SK-N-SH treated with all-trans-retinoic acid at 6 μM for 48 hours (cell line): Measurements from ENCODE around the gene ERCC6L.

ENCODE experiments used
- ATAC-seq: fragments of 200-7000 bp; cut with Tn5 transposase; 3 replicates; pipeline ENCODE4 v1.9.1; 2020; ENCODE audit warnings: mild to moderate bottlenecking, moderate library complexity
- ARNTL ChIP-seq: fragments of 450-650 bp; formaldehyde crosslinking; IDR thresholded peaks from 2 replicates; pipeline ENCODE4 v1.5.0; 2020; ENCODE audit warnings: low read depth, mild to moderate bottlenecking, moderate library complexity, borderline replicate concordance
- BACH2 ChIP-seq: fragments of 250-450 bp; sonication (Bioruptor Pico); IDR thresholded peaks from 2 replicates; pipeline ENCODE4 v1.9.0; 2021; ENCODE audit warnings: mild to moderate bottlenecking, borderline replicate concordance
- CSDC2 ChIP-seq: fragments of 250-450 bp; sonication (Bioruptor Pico); IDR thresholded peaks from 2 replicates; pipeline ENCODE4 v1.5.0; 2020; ENCODE audit warnings: mild to moderate bottlenecking, moderate library complexity
- ESRRG ChIP-seq: fragments of 250-450 bp; sonication (Bioruptor Pico); IDR thresholded peaks from 2 replicates; pipeline ENCODE4 v1.6.1; 2021; ENCODE audit warnings: mild to moderate bottlenecking
- GLIS3 ChIP-seq: fragments of 250-450 bp; sonication (Bioruptor Pico); IDR thresholded peaks from 2 replicates; pipeline ENCODE4 v1.5.0; 2020; ENCODE audit warnings: mild to moderate bottlenecking, moderate library complexity
- ISL1 ChIP-seq: fragments of 250-450 bp; sonication (Bioruptor Pico); IDR thresholded peaks from 2 replicates; pipeline ENCODE4 v2.1.2; 2022; ENCODE audit warnings: mild to moderate bottlenecking, moderate library complexity
- OSR1 ChIP-seq: fragments of 250-450 bp; sonication (Bioruptor Pico); IDR thresholded peaks from 2 replicates; pipeline ENCODE4 v1.8.0; 2022; ENCODE audit warnings: moderate library complexity, mild to moderate bottlenecking, inconsistent platforms
- PPARA ChIP-seq: fragments of 250-450 bp; sonication (Bioruptor Pico); IDR thresholded peaks from 2 replicates; pipeline ENCODE4 v1.5.0; 2020; ENCODE audit warnings: mild to moderate bottlenecking, borderline replicate concordance
- SNAI2 ChIP-seq: fragments of 250-450 bp; sonication (Bioruptor Pico); IDR thresholded peaks from 2 replicates; pipeline ENCODE4 v1.5.0; 2020; ENCODE audit warnings: mild to moderate bottlenecking, moderate library complexity
- TCF4 ChIP-seq: fragments of 250-450 bp; sonication (Bioruptor Pico); IDR thresholded peaks from 2 replicates; pipeline ENCODE4 v1.8.0; 2021; ENCODE audit warnings: mild to moderate bottlenecking, moderate library complexity, borderline replicate concordance
- TOX ChIP-seq: fragments of 250-450 bp; sonication (Bioruptor Pico); IDR thresholded peaks from 2 replicates; pipeline ENCODE4 v1.8.0; 2021; ENCODE audit warnings: mild to moderate bottlenecking, moderate library complexity, borderline replicate concordance
- ZC3H10 ChIP-seq: fragments of 250-450 bp; sonication (Bioruptor Pico); IDR thresholded peaks from 2 replicates; pipeline ENCODE4 v1.5.1; 2021; ENCODE audit warnings: mild to moderate bottlenecking, moderate library complexity
- ZFP30 ChIP-seq: fragments of 450-650 bp; formaldehyde crosslinking; IDR thresholded peaks from 2 replicates; pipeline ENCODE4 v1.5.0; 2022; ENCODE audit warnings: mild to moderate bottlenecking, moderate library complexity
- ZNF70 ChIP-seq: fragments of 450-650 bp; formaldehyde crosslinking; IDR thresholded peaks from 2 replicates; pipeline ENCODE4 v1.5.0; 2020; ENCODE audit warnings: mild to moderate bottlenecking, moderate library complexity
- ZNF8 ChIP-seq: fragments of 450-650 bp; formaldehyde crosslinking; IDR thresholded peaks from 2 replicates; pipeline ENCODE4 v1.5.0; 2020; ENCODE audit warnings: mild to moderate bottlenecking, moderate library complexity
- TF ChIP-seq, protein P1 (sequence below): fragments of 250-450 bp; sonication (Bioruptor Pico); IDR thresholded peaks from 2 replicates; pipeline ENCODE4 v1.5.0; 2020; ENCODE audit warnings: mild to moderate bottlenecking, moderate library complexity
- TF ChIP-seq, protein P2 (sequence below): fragments of 250-450 bp; sonication (Bioruptor Pico); IDR thresholded peaks from 2 replicates; pipeline ENCODE4 v1.5.1; 2020; ENCODE audit warnings: low read depth, mild to moderate bottlenecking, moderate library complexity
- TF ChIP-seq, protein P3 (sequence below): fragments of 250-450 bp; sonication (Bioruptor Pico); IDR thresholded peaks from 2 replicates; pipeline ENCODE4 v1.8.0; 2021; ENCODE audit warnings: low read depth, mild to moderate bottlenecking, moderate library complexity, borderline replicate concordance
- TF ChIP-seq, protein P4 (sequence below): fragments of 250-450 bp; sonication (Bioruptor Pico); IDR thresholded peaks from 2 replicates; pipeline ENCODE4 v1.5.1; 2021; ENCODE audit warnings: mild to moderate bottlenecking, moderate library complexity
- TF ChIP-seq, protein P5 (sequence below): fragments of 250-450 bp; sonication (Bioruptor Pico); IDR thresholded peaks from 2 replicates; pipeline ENCODE4 v1.8.0; 2020; ENCODE audit warnings: mild to moderate bottlenecking, moderate library complexity, borderline replicate concordance

ERCC6L gene

DNA sequence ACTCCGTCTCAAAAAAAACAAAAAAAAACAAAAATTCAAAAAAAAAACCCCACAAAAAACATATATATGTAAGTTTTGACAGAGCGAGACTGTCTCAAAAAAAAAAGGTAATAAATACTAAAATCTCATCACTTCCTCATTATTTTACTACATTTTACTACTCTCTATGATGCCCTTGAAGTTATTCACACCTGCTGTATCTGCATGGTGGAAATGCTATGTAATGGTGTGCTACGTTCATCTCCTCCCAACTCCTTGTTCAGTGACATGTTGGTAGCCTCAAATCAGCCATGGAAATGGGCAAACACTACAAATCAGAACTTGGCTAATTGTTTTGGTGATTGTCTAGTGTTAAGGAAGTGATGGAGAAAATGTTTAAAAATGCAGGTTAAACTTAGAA is 26.4 kb upstream of the ERCC6L start (continued):
- TF ChIP-seq, protein P1, sequence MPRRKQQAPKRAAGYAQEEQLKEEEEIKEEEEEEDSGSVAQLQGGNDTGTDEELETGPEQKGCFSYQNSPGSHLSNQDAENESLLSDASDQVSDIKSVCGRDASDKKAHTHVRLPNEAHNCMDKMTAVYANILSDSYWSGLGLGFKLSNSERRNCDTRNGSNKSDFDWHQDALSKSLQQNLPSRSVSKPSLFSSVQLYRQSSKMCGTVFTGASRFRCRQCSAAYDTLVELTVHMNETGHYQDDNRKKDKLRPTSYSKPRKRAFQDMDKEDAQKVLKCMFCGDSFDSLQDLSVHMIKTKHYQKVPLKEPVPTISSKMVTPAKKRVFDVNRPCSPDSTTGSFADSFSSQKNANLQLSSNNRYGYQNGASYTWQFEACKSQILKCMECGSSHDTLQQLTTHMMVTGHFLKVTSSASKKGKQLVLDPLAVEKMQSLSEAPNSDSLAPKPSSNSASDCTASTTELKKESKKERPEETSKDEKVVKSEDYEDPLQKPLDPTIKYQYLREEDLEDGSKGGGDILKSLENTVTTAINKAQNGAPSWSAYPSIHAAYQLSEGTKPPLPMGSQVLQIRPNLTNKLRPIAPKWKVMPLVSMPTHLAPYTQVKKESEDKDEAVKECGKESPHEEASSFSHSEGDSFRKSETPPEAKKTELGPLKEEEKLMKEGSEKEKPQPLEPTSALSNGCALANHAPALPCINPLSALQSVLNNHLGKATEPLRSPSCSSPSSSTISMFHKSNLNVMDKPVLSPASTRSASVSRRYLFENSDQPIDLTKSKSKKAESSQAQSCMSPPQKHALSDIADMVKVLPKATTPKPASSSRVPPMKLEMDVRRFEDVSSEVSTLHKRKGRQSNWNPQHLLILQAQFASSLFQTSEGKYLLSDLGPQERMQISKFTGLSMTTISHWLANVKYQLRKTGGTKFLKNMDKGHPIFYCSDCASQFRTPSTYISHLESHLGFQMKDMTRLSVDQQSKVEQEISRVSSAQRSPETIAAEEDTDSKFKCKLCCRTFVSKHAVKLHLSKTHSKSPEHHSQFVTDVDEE (CRISPR knock-in tag) = no peak

DNA sequence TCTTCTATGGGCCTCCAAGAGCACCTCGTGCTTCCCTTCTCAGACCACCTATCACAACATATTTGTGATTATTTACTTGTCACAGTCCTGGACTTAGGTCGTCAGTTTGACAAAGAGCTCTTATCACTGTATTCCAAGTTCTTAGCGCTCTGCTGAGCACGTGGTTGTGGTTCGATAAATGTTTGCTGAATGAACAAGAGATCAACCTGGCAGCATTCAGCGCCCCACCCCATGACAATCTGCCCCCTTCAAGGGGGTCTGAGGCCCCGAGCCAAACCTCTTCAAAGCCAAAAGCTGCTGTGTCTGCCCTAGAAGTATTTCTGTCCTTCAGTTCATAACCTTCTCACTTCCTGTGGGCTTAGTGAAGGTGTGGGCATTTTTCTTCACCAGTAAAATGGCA is 23.2 kb upstream of the ERCC6L start:
- TF ChIP-seq ISL1 (no peak), BACH2 (CRISPR knock-in tag) (no peak), ESRRG (CRISPR knock-in tag) (no peak), SNAI2 (no peak), TOX (CRISPR knock-in tag) (no peak), ZNF8 (CRISPR knock-in tag) (no peak)
- ATAC-seq = no peak

DNA sequence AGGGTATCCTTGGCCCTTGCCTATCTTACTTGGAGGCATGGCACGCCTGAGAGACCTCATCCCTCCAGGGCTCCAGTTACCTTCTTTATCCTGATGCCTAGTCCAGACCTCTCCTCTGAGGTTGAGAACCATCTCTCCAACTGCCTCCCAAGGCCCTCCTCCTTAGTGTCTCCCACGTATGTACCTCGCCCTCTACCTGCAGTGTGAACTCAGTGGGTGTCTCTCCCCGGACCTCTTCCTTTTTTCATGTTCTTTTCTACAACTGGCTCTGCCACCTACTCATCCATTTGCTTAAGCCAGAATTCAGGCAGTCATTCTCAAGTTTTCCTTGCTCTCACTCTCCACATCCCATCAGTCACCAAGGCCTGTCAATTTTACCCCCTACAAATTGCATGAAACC is 21.6 kb upstream of the ERCC6L start:
- ATAC-seq = no peak
- TF ChIP-seq ZNF8 (CRISPR knock-in tag) (no peak), GLIS3 (CRISPR knock-in tag) (no peak), CSDC2 (CRISPR knock-in tag) (no peak), OSR1 (CRISPR knock-in tag) (no peak), SNAI2 (no peak), ARNTL (no peak), ZFP30 (CRISPR knock-in tag) (no peak)
- TF ChIP-seq, protein P2, sequence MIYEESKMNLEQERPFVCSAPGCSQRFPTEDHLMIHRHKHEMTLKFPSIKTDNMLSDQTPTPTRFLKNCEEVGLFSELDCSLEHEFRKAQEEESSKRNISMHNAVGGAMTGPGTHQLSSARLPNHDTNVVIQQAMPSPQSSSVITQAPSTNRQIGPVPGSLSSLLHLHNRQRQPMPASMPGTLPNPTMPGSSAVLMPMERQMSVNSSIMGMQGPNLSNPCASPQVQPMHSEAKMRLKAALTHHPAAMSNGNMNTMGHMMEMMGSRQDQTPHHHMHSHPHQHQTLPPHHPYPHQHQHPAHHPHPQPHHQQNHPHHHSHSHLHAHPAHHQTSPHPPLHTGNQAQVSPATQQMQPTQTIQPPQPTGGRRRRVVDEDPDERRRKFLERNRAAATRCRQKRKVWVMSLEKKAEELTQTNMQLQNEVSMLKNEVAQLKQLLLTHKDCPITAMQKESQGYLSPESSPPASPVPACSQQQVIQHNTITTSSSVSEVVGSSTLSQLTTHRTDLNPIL (CRISPR knock-in tag) = no peak
- TF ChIP-seq, protein P3, sequence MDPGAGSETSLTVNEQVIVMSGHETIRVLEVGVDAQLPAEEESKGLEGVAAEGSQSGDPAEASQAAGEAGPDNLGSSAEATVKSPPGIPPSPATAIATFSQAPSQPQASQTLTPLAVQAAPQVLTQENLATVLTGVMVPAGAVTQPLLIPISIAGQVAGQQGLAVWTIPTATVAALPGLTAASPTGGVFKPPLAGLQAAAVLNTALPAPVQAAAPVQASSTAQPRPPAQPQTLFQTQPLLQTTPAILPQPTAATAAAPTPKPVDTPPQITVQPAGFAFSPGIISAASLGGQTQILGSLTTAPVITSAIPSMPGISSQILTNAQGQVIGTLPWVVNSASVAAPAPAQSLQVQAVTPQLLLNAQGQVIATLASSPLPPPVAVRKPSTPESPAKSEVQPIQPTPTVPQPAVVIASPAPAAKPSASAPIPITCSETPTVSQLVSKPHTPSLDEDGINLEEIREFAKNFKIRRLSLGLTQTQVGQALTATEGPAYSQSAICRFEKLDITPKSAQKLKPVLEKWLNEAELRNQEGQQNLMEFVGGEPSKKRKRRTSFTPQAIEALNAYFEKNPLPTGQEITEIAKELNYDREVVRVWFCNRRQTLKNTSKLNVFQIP (CRISPR knock-in tag) = no peak

DNA sequence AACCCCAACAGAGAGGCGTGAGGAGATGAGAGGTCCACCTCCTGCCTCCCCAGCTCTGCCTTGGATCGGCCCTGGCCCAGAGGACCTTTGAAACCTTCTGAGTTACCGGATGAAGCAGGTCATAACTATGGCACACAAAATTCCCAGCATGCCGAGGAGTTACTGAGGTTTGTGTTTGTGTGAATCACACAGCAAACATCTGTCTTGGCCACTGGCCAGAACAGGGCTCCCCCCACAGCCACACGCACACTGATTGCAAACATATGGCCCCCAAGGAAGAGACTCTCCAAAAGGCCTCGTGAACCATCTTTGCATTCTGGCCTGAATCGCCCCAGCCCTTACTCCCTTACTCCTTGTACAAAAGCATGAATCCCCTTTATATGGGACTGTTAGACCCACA is 19.3 kb upstream of the ERCC6L start:
- ATAC-seq = peak; percentile 85
- no peak for TF ChIP-seq ZC3H10 (CRISPR knock-in tag)
- TF ChIP-seq, protein P4, sequence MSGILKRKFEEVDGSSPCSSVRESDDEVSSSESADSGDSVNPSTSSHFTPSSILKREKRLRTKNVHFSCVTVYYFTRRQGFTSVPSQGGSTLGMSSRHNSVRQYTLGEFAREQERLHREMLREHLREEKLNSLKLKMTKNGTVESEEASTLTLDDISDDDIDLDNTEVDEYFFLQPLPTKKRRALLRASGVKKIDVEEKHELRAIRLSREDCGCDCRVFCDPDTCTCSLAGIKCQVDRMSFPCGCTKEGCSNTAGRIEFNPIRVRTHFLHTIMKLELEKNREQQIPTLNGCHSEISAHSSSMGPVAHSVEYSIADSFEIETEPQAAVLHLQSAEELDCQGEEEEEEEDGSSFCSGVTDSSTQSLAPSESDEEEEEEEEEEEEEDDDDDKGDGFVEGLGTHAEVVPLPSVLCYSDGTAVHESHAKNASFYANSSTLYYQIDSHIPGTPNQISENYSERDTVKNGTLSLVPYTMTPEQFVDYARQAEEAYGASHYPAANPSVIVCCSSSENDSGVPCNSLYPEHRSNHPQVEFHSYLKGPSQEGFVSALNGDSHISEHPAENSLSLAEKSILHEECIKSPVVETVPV = no peak
- TF ChIP-seq, protein P3 (CRISPR knock-in tag) = no peak
- TF ChIP-seq, protein P1 (CRISPR knock-in tag) = no peak
- no peak for TF ChIP-seq ESRRG (CRISPR knock-in tag)
- no peak for TF ChIP-seq BACH2 (CRISPR knock-in tag)
- no peak for TF ChIP-seq PPARA (CRISPR knock-in tag)
- no peak for TF ChIP-seq ZNF70 (CRISPR knock-in tag)
- no peak for TF ChIP-seq CSDC2 (CRISPR knock-in tag)
- no peak for TF ChIP-seq TCF4 (CRISPR knock-in tag)
- TF ChIP-seq, protein P2 (CRISPR knock-in tag) = no peak
- no peak for TF ChIP-seq ISL1
- TF ChIP-seq, protein P5, sequence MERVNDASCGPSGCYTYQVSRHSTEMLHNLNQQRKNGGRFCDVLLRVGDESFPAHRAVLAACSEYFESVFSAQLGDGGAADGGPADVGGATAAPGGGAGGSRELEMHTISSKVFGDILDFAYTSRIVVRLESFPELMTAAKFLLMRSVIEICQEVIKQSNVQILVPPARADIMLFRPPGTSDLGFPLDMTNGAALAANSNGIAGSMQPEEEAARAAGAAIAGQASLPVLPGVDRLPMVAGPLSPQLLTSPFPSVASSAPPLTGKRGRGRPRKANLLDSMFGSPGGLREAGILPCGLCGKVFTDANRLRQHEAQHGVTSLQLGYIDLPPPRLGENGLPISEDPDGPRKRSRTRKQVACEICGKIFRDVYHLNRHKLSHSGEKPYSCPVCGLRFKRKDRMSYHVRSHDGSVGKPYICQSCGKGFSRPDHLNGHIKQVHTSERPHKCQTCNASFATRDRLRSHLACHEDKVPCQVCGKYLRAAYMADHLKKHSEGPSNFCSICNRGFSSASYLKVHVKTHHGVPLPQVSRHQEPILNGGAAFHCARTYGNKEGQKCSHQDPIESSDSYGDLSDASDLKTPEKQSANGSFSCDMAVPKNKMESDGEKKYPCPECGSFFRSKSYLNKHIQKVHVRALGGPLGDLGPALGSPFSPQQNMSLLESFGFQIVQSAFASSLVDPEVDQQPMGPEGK (CRISPR knock-in tag) = no peak
- TF ChIP-seq OSR1 (CRISPR knock-in tag) = no peak
- TF ChIP-seq, all 23 proteins: peak for 0
